Neural progenitor cell (in vitro differentiated cells): Measurements from ENCODE around the gene CD40. TPM values are rescaled to one million over a fixed set of nuclear protein-coding genes. Genes with fewer than 3 reads are reported as not detected.

Experiments used
- DNase-seq: peaks from one replicate; pipeline ENCODE4 v3.0.0-alpha.2; 2016; ENCODE audit warnings: low spot score
- H2AFZ ChIP-seq: fragments of 200-600 bp; sonication (generic); replicated peaks from 2 replicates; pipeline ENCODE4 v1.6.1; 2016; ENCODE audit warnings: antibody characterized with exemption
- H3F3A ChIP-seq: fragments of 200-600 bp; sonication (generic); 2 replicates; pipeline ENCODE4 v1.6.1; 2016; ENCODE audit warnings: antibody characterized with exemption, low read depth
- H3K27ac ChIP-seq: fragments of 200-600 bp; sonication (generic); 2 replicates; pipeline ENCODE4 v1.5.1; 2016; ENCODE audit warnings: mild to moderate bottlenecking
- H3K27me3 ChIP-seq: fragments of 200-600 bp; sonication (generic); 2 replicates; pipeline ENCODE4 v1.6.1; 2016; ENCODE audit warnings: mild to moderate bottlenecking, moderate library complexity
- H3K36me3 ChIP-seq: fragments of 200-600 bp; sonication (generic); 2 replicates; pipeline ENCODE4 v1.5.1; 2016
- H3K4me1 ChIP-seq: fragments of 200-600 bp; sonication (generic); 2 replicates; pipeline ENCODE4 v1.6.1; 2016; ENCODE audit warnings: mixed run types
- H3K4me2 ChIP-seq: fragments of 200-600 bp; sonication (generic); 2 replicates; pipeline ENCODE4 v1.6.1; 2016
- H3K4me3 ChIP-seq: fragments of 200-600 bp; sonication (generic); 2 replicates; pipeline ENCODE4 v1.5.1; 2016
- H3K79me2 ChIP-seq: fragments of 200-600 bp; sonication (generic); 2 replicates; pipeline ENCODE4 v1.6.1; 2016; ENCODE audit warnings: low read depth
- H3K9ac ChIP-seq: fragments of 200-600 bp; sonication (generic); 2 replicates; pipeline ENCODE4 v1.6.1; 2016
- H3K9me3 ChIP-seq: fragments of 200-600 bp; sonication (generic); 2 replicates; pipeline ENCODE4 v1.5.1; 2016; ENCODE audit warnings: low read depth
- H4K20me1 ChIP-seq: fragments of 200-600 bp; sonication (generic); 2 replicates; pipeline ENCODE4 v1.6.1; 2016; ENCODE audit warnings: low read depth
- H3K27ac Mint-ChIP-seq: 3 replicates; pipeline ENCODE4 v1.8.0; 2021; ENCODE audit warnings: mixed read lengths
- H3K27me3 Mint-ChIP-seq: 2 replicates; pipeline ENCODE4 v1.8.0; 2022; ENCODE audit warnings: low read depth, mild to moderate bottlenecking, inconsistent platforms, moderate library complexity, mixed read lengths; ENCODE audit not compliant: insufficient read depth
- H3K36me3 Mint-ChIP-seq: 3 replicates; pipeline ENCODE4 v1.8.0; 2021; ENCODE audit warnings: mixed read lengths
- H3K4me1 Mint-ChIP-seq: 3 replicates; pipeline ENCODE4 v1.8.0; 2021; ENCODE audit warnings: mixed read lengths
- H3K4me3 Mint-ChIP-seq: 3 replicates; pipeline ENCODE4 v1.8.0; 2021; ENCODE audit warnings: mild to moderate bottlenecking, moderate library complexity, mixed read lengths
- H3K9me3 Mint-ChIP-seq: 3 replicates; pipeline ENCODE4 v1.8.0; 2020; ENCODE audit warnings: mixed read lengths
- CTCF ChIP-seq: fragments of 200-600 bp; sonication (generic); IDR thresholded peaks from 2 replicates; pipeline ENCODE4 v1.5.1; 2017; ENCODE audit warnings: antibody characterized with exemption, mild to moderate bottlenecking
- EZH2 ChIP-seq: fragments of 200-600 bp; sonication (generic); IDR thresholded peaks from 2 replicates; pipeline ENCODE4 v1.6.1; 2017; ENCODE audit warnings: antibody characterized with exemption, mild to moderate bottlenecking, moderate library complexity
- EZH2phosphoT487 ChIP-seq: fragments of 200-600 bp; sonication (generic); IDR thresholded peaks from 2 replicates; pipeline ENCODE4 v1.6.1; 2017; ENCODE audit warnings: antibody characterized with exemption
- total RNA-seq: library from RNA; depleted of rRNA; stranded (reverse); fragments of >200 nt; gene quantifications from 2 replicates; pipeline ENCODE4 v1.2.3, GENCODE V29; 2015; ENCODE audit warnings: low replicate concordance

Gene CD40
- total RNA-seq, 1 donor from 2014 or later: 11.0 TPM

- no peak overlapping the region for H2AFZ ChIP-seq
- DNase-seq: no peak
- peaks cover 17% of the 10 kb centered on the region for H4K20me1 ChIP-seq
- Mint-ChIP-seq H3K27me3 (peaks cover 16% of the 10 kb centered on the region), H3K36me3 (no peaks in the 10 kb centered on the region), H3K27ac (no peak overlapping the region), H3K9me3 (no peaks in the 10 kb centered on the region), H3K4me3 (no peak overlapping the region), H3K4me1 (peaks cover 38% of the 10 kb centered on the region)
- H3K36me3 ChIP-seq: no peaks in the 10 kb centered on the region
- peaks cover 46% of the 10 kb centered on the region for H3F3A ChIP-seq
- H3K9ac ChIP-seq: no peak overlapping the region
- no peak overlapping the region for H3K27ac ChIP-seq
- H3K79me2 ChIP-seq: no peaks in the 10 kb centered on the region
- H3K27me3 ChIP-seq: peaks cover 8% of the 10 kb centered on the region
- no peak overlapping the region for H3K4me2 ChIP-seq
- no peaks in the 10 kb centered on the region for H3K9me3 ChIP-seq
- H3K4me3 ChIP-seq: no peak overlapping the region
- H3K4me1 ChIP-seq: peaks cover 58% of the 10 kb centered on the region
- TF ChIP-seq CTCF (no peak), EZH2phosphoT487 (no peak), EZH2 (no peak)
These were observed 19.7 kb downstream of the CD40 start for GRCh38 chr20:46137816-46138215.

- Histone ChIP-seq H3K4me2 (peak overlapping the region; percentile 60), H3K9me3 (no peaks in the 10 kb centered on the region), H3K9ac (no peak overlapping the region), H3K79me2 (no peaks in the 10 kb centered on the region), H3K27me3 (peaks cover 8% of the 10 kb centered on the region), H4K20me1 (peaks cover 17% of the 10 kb centered on the region), H3K4me3 (no peak overlapping the region), H3K36me3 (no peaks in the 10 kb centered on the region), H3K4me1 (peaks cover 58% of the 10 kb centered on the region), H2AFZ (no peak overlapping the region), H3F3A (peaks cover 46% of the 10 kb centered on the region), H3K27ac (no peak overlapping the region)
- Mint-ChIP-seq H3K4me1 (peaks cover 38% of the 10 kb centered on the region), H3K36me3 (no peaks in the 10 kb centered on the region), H3K27me3 (peaks cover 17% of the 10 kb centered on the region), H3K4me3 (peak overlapping the region; percentile 5), H3K9me3 (no peaks in the 10 kb centered on the region), H3K27ac (peak overlapping the region; percentile 1)
- TF ChIP-seq EZH2phosphoT487 (no peak), CTCF (peak; percentile 27)
- peak; percentile 72 for DNase-seq
These were observed 21.3 kb downstream of the CD40 start for GRCh38 chr20:46139266-46139889.

- peaks cover 55% of the 10 kb centered on the region for H3K4me1 ChIP-seq
- H3K4me3 ChIP-seq: no peak overlapping the region
- H2AFZ ChIP-seq: no peak overlapping the region
- H3K4me2 ChIP-seq: peak overlapping the region; percentile 60
- Mint-ChIP-seq H3K27ac (peak overlapping the region; percentile 1), H3K4me1 (peaks cover 36% of the 10 kb centered on the region), H3K36me3 (no peaks in the 10 kb centered on the region), H3K4me3 (peak overlapping the region; percentile 5), H3K9me3 (no peaks in the 10 kb centered on the region), H3K27me3 (peaks cover 17% of the 10 kb centered on the region)
- H3K9me3 ChIP-seq: no peaks in the 10 kb centered on the region
- no peaks in the 10 kb centered on the region for H3K36me3 ChIP-seq
- H3F3A ChIP-seq: peaks cover 44% of the 10 kb centered on the region
- H3K27me3 ChIP-seq: peaks cover 8% of the 10 kb centered on the region
- H4K20me1 ChIP-seq: peaks cover 17% of the 10 kb centered on the region
- no peak overlapping the region for H3K9ac ChIP-seq
- TF ChIP-seq CTCF (peak; percentile 2), EZH2phosphoT487 (no peak)
- peak; percentile 41 for DNase-seq
- H3K27ac ChIP-seq: no peak overlapping the region
- H3K79me2 ChIP-seq: no peaks in the 10 kb centered on the region
These were observed 21.9 kb downstream of the CD40 start for GRCh38 chr20:46139908-46140482.
